HEK293 (cell line): Measurements from ENCODE around the gene DLGAP4.

Experiments used
- CTCF ChIA-PET: fragments of 350-600 bp; formaldehyde crosslinking; extraction: SDS; loops from one replicate; lab custom pipeline; 2021; ENCODE audit warnings: antibody characterized with exemption; lab: Yijun Ruan, JAX
- POLR2A ChIA-PET: fragments of 300-600 bp; formaldehyde crosslinking; extraction: SDS; loops from one replicate; lab custom pipeline; 2020; ENCODE audit warnings: antibody characterized with exemption, inconsistent platforms; lab: Yijun Ruan, JAX
- H3K27ac ChIP-seq: fragments of 200-500 bp; sonication (Bioruptor generic); 2 replicates; pipeline ENCODE4 v1.5.1; 2014; ENCODE audit warnings: low read depth, low read length, control low read depth, inconsistent platforms; ENCODE audit errors: extremely low read depth
- H3K36me3 ChIP-seq, 2 experiments: fragments of 200-500 bp in 1 of 2; sonication (Bioruptor generic) in 1 of 2; 1 replicate in 1 of 2; 2 replicates in 1 of 2; pipeline ENCODE4 v1.5.1; 2014 to 2017; ENCODE audit warnings: inconsistent platforms in 2 of 2, low read length in 2 of 2; ENCODE audit not compliant: control insufficient read depth in 2 of 2, insufficient read depth in 1 of 2
- H3K4me1 ChIP-seq: fragments of 200-500 bp; sonication (Bioruptor generic); 2 replicates; pipeline ENCODE4 v1.5.1; 2014; ENCODE audit warnings: mild to moderate bottlenecking, low read length, inconsistent platforms; ENCODE audit not compliant: control insufficient read depth, insufficient read depth
- H3K4me3 ChIP-seq: 2 replicates; pipeline ENCODE4 v1.5.1; 2011; ENCODE audit warnings: low read depth, mild to moderate bottlenecking, control low read depth, low read length, moderate library complexity
- H3K9me3 ChIP-seq: fragments of 200-500 bp; sonication (Bioruptor generic); 2 replicates; pipeline ENCODE4 v1.5.1; 2014; ENCODE audit warnings: low read depth, low read length, inconsistent platforms; ENCODE audit not compliant: control insufficient read depth, insufficient read depth
- HOXA7 ChIP-seq: sonication (generic); formaldehyde crosslinking; IDR thresholded peaks from 2 replicates; pipeline ENCODE4 v1.8.1; 2022; ENCODE audit warnings: missing genetic modification reagents, borderline replicate concordance
- SCRT1 ChIP-seq: fragments of 450-650 bp; formaldehyde crosslinking; IDR thresholded peaks from 2 replicates; pipeline ENCODE4 v1.5.1; 2016; ENCODE audit warnings: missing biosample characterization, missing genetic modification characterization, borderline replicate concordance
- SP3 ChIP-seq: fragments of 450-650 bp; formaldehyde crosslinking; IDR thresholded peaks from 2 replicates; pipeline ENCODE4 v1.5.1; 2016; ENCODE audit warnings: missing biosample characterization, missing genetic modification characterization
- WT1 ChIP-seq: fragments of 450-650 bp; formaldehyde crosslinking; IDR thresholded peaks from 2 replicates; pipeline ENCODE4 v1.5.1; 2016; ENCODE audit warnings: missing biosample characterization, missing genetic modification characterization
- ZNF112 ChIP-seq: fragments of 450-650 bp; formaldehyde crosslinking; IDR thresholded peaks from 2 replicates; pipeline ENCODE4 v1.5.0; 2017; ENCODE audit warnings: missing biosample characterization, missing genetic modification characterization
- ZNF146 ChIP-seq: fragments of 450-650 bp; formaldehyde crosslinking; IDR thresholded peaks from 2 replicates; pipeline ENCODE4 v1.5.1; 2016; ENCODE audit warnings: missing biosample characterization, missing genetic modification characterization
- ZNF169 ChIP-seq: fragments of 450-650 bp; formaldehyde crosslinking; IDR thresholded peaks from 2 replicates; pipeline ENCODE4 v1.5.1; 2016; ENCODE audit warnings: missing biosample characterization, missing genetic modification characterization
- ZNF214 ChIP-seq: fragments of 450-650 bp; formaldehyde crosslinking; IDR thresholded peaks from 2 replicates; pipeline ENCODE4 v1.5.1; 2017; ENCODE audit warnings: missing biosample characterization, mild to moderate bottlenecking, missing genetic modification characterization, borderline replicate concordance
- ZNF223 ChIP-seq: fragments of 450-650 bp; formaldehyde crosslinking; IDR thresholded peaks from 2 replicates; pipeline ENCODE4 v1.5.1; 2016; ENCODE audit warnings: missing biosample characterization, missing genetic modification characterization
- ZNF48 ChIP-seq: fragments of 450-650 bp; formaldehyde crosslinking; IDR thresholded peaks from 2 replicates; pipeline ENCODE4 v1.5.1; 2016; ENCODE audit warnings: missing biosample characterization, missing genetic modification characterization
- ZNF510 ChIP-seq: fragments of 450-650 bp; formaldehyde crosslinking; IDR thresholded peaks from 2 replicates; pipeline ENCODE4 v1.5.1; 2018; ENCODE audit warnings: mild to moderate bottlenecking, missing genetic modification characterization, missing biosample characterization; ENCODE audit not compliant: insufficient replicate concordance
- ZNF571 ChIP-seq: fragments of 450-650 bp; formaldehyde crosslinking; IDR thresholded peaks from 2 replicates; pipeline ENCODE4 v1.5.0; 2017; ENCODE audit warnings: missing biosample characterization, missing genetic modification characterization
- ZNF621 ChIP-seq: fragments of 450-650 bp; formaldehyde crosslinking; IDR thresholded peaks from 2 replicates; pipeline ENCODE4 v1.5.1; 2017; ENCODE audit warnings: missing biosample characterization, missing genetic modification characterization
- ZNF707 ChIP-seq: fragments of 450-650 bp; formaldehyde crosslinking; IDR thresholded peaks from 2 replicates; pipeline ENCODE4 v1.5.1; 2016; ENCODE audit warnings: missing biosample characterization, missing genetic modification characterization
- TF ChIP-seq, protein P1 (sequence below): fragments of 450-650 bp; formaldehyde crosslinking; IDR thresholded peaks from 2 replicates; pipeline ENCODE4 v1.5.1; 2016; ENCODE audit warnings: missing biosample characterization, missing genetic modification characterization
- TF ChIP-seq, protein P2 (sequence below): fragments of 450-650 bp; formaldehyde crosslinking; IDR thresholded peaks from 2 replicates; pipeline ENCODE4 v1.5.1; 2016; ENCODE audit warnings: missing biosample characterization, missing genetic modification characterization
- TF ChIP-seq, protein P3 (sequence below): sonication (generic); formaldehyde crosslinking; IDR thresholded peaks from 2 replicates; pipeline ENCODE4 v1.8.1; 2022; ENCODE audit warnings: mild to moderate bottlenecking, moderate library complexity, missing genetic modification reagents
- TF ChIP-seq, protein P4 (sequence below): fragments of 450-650 bp; formaldehyde crosslinking; optimal IDR thresholded peaks from 2 replicates; pipeline ENCODE3; 2016; ENCODE audit warnings: missing biosample characterization, mild to moderate bottlenecking, missing genetic modification characterization
- TF ChIP-seq, protein P5 (sequence below): fragments of 450-650 bp; formaldehyde crosslinking; IDR thresholded peaks from 2 replicates; pipeline ENCODE4 v1.5.1; 2017; ENCODE audit warnings: missing biosample characterization, missing genetic modification characterization

The DLGAP4 gene

DNA sequence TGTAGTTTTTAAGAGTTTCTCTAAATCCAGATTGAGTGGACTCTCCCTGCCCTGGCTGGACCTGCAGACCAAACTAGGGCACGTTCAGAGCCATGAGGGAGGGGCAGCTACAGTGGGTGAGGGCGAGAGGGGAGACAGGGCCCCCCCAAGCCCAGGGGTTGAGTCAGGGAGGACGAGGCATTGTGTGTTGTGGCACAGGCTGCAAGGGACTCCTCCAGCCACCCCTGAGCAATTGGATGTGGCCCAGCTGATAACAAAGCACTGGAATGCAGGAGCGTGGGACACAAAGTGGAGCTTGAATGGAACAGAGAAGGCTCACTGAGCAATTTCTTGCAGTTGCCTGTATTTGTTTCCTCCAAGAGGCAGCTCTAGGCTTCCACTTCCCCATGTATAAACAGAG lies 191.7 kb downstream of the DLGAP4 start (continued):
- no peak for TF ChIP-seq WT1 (tag by site-specific recombination)
- TF ChIP-seq ZNF223 (tag by site-specific recombination): no peak
- TF ChIP-seq, protein P1, sequence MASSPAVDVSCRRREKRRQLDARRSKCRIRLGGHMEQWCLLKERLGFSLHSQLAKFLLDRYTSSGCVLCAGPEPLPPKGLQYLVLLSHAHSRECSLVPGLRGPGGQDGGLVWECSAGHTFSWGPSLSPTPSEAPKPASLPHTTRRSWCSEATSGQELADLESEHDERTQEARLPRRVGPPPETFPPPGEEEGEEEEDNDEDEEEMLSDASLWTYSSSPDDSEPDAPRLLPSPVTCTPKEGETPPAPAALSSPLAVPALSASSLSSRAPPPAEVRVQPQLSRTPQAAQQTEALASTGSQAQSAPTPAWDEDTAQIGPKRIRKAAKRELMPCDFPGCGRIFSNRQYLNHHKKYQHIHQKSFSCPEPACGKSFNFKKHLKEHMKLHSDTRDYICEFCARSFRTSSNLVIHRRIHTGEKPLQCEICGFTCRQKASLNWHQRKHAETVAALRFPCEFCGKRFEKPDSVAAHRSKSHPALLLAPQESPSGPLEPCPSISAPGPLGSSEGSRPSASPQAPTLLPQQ (tag by site-specific recombination): no peak
- no peak for TF ChIP-seq ZNF146 (tag by site-specific recombination)
- TF ChIP-seq ZNF48 (tag by site-specific recombination): no peak
- TF ChIP-seq, protein P2, sequence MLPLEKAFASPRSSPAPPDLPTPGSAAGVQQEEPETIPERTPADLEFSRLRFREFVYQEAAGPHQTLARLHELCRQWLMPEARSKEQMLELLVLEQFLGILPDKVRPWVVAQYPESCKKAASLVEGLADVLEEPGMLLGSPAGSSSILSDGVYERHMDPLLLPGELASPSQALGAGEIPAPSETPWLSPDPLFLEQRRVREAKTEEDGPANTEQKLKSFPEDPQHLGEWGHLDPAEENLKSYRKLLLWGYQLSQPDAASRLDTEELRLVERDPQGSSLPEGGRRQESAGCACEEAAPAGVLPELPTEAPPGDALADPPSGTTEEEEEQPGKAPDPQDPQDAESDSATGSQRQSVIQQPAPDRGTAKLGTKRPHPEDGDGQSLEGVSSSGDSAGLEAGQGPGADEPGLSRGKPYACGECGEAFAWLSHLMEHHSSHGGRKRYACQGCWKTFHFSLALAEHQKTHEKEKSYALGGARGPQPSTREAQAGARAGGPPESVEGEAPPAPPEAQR (tag by site-specific recombination): no peak

DNA sequence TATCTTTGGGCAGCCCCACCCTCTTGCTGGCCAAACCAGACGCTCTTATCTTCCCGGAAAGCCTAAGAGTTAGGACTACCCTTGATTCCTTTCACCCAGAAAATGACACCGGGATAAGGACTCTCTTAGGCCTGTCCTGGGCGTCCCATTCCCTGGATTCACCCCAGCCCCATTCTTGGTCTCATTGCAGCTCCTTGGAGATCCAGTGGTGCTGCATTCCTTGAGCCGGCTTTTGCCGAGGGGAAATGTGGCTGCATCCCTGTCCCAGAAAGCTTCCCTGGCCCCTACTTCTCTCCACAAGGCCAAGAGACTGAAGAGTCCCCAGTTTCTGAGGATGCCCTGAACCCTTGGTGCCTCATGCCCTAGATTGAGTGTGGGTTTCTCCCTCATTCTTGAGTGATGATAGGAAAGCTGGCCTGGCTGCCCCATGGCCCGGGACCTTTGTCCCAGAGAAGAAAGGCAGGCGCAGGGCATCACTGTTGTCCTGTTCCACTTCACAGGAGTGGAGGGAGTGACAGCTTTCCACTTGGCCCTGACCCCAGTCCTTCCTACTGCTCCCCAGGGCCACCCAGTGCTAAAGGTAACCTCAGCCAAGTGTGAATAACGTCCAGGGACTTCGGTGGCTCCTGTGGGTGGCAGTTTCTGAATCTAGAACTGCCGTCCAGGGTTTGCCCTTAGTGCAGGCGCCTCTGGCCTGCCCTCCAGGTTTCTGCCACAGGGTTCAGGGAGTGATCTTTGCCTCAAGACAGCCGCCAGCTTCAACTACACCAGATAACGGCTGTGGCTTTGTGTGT lies 192.4 kb downstream of the DLGAP4 start:
- H3K36me3 ChIP-seq: peaks cover 0 to 43% of the 10 kb centered on the region in 2 experiments; a peak in 1 of 3 replicates
- H3K4me3 ChIP-seq: no peak overlapping the region
- no peaks in the 10 kb centered on the region for H3K4me1 ChIP-seq
- TF ChIP-seq ZNF112 (tag by site-specific recombination): no peak
- TF ChIP-seq ZNF621 (tag by site-specific recombination): no peak
- TF ChIP-seq ZNF571: no peak
- TF ChIP-seq SCRT1 (tag by site-specific recombination): no peak
- no peak for TF ChIP-seq ZNF169 (tag by site-specific recombination)
- TF ChIP-seq, protein P3, sequence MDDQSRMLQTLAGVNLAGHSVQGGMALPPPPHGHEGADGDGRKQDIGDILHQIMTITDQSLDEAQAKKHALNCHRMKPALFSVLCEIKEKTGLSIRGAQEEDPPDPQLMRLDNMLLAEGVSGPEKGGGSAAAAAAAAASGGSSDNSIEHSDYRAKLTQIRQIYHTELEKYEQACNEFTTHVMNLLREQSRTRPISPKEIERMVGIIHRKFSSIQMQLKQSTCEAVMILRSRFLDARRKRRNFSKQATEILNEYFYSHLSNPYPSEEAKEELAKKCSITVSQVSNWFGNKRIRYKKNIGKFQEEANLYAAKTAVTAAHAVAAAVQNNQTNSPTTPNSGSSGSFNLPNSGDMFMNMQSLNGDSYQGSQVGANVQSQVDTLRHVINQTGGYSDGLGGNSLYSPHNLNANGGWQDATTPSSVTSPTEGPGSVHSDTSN: no peak
- H3K27ac ChIP-seq: no peak overlapping the region
- ChIA-PET CTCF (no interaction called here), POLR2A (interaction anchor here (0.6 kb wide), 1 partner anchor 43 kb away, joined by 3 read pairs; the partner anchor contains the start of gene MYL9)
- no peaks in the 10 kb centered on the region for H3K9me3 ChIP-seq

DNA sequence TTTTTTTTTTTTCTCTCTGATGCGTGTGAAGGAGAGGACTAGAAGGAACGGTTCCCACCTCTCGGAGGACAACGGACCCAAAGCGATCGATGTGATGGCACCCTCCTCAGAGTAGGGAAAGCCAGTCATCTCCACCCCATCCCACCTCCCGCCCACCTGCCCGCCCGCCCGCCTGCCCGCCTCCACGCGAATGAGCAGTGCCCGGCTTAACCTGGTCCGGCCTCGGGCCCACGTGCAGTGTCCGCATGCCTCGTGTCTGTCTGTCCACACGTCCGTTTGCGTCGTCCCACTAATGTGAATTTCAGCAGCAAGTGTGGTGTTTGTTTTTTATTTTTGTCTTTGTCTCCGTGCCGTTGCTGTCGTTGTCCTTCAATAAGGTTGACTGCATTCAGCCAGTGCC lies 193.1 kb downstream of the DLGAP4 start:
- H3K9me3 ChIP-seq: no peaks in the 10 kb centered on the region
- peaks cover 0 to 45% of the 10 kb centered on the region in 2 experiments; a peak in 1 of 3 replicates for H3K36me3 ChIP-seq
- TF ChIP-seq, protein P4, sequence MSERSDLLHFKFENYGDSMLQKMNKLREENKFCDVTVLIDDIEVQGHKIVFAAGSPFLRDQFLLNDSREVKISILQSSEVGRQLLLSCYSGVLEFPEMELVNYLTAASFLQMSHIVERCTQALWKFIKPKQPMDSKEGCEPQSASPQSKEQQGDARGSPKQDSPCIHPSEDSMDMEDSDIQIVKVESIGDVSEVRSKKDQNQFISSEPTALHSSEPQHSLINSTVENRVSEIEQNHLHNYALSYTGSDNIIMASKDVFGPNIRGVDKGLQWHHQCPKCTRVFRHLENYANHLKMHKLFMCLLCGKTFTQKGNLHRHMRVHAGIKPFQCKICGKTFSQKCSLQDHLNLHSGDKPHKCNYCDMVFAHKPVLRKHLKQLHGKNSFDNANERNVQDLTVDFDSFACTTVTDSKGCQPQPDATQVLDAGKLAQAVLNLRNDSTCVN: no peak
- TF ChIP-seq HOXA7 (CRISPR knock-in tag) (no peak), SP3 (no peak), ZNF707 (no peak), ZNF510 (tag by site-specific recombination) (no peak), ZNF214 (tag by site-specific recombination) (no peak)
- TF ChIP-seq, protein P5, sequence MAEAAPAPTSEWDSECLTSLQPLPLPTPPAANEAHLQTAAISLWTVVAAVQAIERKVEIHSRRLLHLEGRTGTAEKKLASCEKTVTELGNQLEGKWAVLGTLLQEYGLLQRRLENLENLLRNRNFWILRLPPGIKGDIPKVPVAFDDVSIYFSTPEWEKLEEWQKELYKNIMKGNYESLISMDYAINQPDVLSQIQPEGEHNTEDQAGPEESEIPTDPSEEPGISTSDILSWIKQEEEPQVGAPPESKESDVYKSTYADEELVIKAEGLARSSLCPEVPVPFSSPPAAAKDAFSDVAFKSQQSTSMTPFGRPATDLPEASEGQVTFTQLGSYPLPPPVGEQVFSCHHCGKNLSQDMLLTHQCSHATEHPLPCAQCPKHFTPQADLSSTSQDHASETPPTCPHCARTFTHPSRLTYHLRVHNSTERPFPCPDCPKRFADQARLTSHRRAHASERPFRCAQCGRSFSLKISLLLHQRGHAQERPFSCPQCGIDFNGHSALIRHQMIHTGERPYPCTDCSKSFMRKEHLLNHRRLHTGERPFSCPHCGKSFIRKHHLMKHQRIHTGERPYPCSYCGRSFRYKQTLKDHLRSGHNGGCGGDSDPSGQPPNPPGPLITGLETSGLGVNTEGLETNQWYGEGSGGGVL (tag by site-specific recombination): no peak
- ChIA-PET POLR2A (no interaction called here), CTCF (no interaction called here)
- no peak overlapping the region for H3K27ac ChIP-seq
- H3K4me1 ChIP-seq: no peaks in the 10 kb centered on the region
- H3K4me3 ChIP-seq: no peak overlapping the region
